NCI-H510A treated with DMSO at 0.1 percent for 48 hours (cell line): ENCODE results near the gene SLC1A3.
"Not testable (repeated sequence)": the region's sequence is repeated elsewhere in the genome, so short reads cannot be mapped to it uniquely, and the experiment has no call there.

Source experiments
- DNase-seq: peaks from one replicate; lab custom pipeline; 2025; lab: John Stamatoyannopoulos, UW

The SLC1A3 gene

DNA sequence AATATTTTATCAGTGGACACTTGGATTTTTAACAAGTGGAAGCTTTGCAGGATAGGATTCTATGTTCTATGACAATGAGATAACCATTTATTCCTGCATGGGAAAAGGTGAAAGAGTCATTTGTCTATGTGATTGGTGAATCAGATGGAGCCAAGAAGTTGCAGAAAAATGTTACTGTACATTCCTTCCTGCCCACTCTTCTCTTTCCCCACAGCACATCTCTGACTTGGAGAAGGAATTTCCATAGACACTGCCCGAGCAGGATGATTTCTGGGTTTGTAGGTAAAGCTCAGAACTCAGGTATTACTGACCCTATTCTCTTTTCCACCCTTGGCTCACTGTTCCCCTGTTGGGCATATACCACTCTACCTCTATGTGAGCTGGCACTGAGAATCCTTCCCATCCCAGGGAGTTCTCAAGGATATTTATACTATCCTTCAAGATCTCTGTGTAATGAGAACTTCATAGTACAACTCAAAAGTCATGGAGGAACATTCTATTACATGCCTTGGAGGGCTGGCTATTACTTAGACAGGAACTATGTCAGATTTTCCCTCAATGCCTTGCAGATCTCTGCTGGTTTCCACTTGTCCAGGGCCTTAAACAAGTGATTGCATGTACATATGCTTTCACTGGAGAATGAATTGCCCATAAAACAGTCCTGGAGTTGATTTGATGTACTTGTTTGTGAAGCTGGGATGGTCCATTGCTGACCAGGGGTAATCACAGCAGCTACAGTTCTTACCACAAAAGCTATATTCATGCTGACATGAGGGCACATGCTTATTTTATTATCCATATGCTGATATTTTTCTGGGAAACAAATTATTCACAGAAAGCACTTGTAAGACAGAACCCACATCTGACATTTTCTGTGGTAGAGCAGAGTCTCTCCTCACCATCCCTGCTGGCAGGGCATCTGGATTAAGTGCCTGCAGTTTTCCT is 24.1 kb downstream of the SLC1A3 start:
- no peak for DNase-seq

DNA sequence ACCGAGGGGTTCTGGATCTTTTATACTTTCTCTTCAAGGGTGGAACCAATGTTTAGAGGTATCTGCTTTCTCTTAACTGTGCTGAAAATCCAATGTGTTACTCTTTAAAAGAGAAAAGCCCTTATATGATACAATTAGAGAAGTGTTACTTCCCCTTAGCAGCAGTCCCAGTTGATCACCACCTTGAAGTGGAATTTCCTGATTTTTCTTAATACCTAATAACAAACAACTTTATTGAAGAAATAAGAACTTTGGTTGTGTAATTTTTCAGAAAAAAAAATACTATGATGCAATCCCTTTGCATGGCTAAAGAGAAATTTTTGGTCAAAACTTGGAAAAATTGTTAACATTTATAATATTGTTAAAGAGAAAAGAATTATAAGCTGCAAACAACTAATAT is 24.7 kb downstream of the SLC1A3 start:
- DNase-seq = no peak

DNA sequence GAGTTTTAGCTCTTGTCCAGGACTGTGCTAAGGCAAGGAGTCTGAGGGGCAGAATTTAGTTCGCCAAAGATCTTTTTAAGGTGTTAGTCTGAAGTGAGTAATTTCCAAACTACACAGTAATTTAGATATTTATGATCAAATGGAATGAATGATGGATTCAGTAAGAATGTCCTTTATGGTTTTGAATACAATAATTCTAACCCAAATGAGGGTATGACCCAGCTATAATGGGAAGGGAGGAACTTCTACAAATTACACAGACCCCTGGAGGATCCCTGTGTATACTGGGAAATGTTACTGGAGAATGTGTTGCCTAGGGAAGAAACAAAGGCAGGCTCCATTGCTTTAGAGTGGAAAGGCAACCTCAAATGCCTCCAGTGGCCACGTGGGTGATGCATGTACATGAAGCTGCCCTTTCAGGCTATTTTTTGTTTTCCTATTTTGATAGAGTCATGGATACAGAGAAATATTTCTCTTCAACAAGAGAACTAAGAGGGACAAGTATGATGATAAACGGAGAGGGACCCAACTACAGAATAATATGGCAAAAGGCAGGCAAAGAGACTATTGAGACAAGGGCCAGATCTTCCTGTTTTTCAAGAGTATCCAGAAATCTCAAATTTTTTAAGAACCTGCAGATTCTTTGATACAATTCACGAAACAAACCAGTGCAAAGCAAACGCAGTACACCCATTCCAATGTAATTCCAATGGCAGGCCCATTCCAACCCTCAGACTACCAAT is 25.4 kb downstream of the SLC1A3 start:
- DNase-seq = no peak

DNA sequence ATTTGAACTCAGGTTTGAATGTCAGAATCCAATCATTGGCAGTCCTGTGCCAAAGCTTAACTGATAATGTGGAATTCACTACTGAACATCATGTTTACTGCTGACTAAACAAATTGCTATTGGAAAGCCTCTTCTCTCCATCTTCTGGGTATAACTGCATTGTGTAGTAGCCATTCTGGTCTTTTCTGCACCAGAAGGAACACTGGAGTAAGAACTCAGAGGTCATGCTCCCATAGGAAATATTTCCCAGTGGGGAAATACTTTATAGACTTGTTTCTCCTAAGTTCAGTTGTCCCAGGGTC is 25.9 kb downstream of the SLC1A3 start:
- no peak for DNase-seq

DNA sequence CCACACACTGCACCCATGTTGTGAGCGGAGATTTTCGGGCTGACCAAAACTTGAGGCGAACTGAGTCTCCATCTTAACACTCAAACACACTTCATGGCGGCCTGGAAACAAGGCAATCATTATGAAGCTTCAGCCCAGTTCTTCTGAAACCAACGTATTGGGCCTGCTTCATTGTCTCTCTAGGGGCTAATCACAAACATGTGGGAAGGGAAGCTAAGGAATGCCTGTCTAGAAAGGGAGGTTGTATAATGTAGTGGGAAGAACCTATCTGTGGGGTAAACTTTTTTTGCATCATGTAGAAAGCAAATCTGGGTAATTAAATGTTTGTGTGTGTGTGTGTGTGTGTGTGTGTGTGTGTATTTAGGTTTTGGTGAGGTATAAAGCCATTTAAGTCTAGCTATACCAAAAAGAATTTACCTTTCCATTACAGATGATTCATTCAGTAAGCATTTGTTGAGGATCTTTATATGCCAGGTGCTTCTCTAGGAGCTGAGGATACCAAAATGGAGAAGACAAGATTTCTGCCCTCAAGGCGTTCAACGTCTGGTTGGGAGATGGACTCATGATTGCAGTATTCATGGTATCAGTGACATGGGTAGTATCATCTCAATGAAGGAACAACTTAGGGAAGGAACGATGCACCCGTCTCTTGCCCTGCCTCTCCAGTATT is 29.4 kb downstream of the SLC1A3 start:
- DNase-seq = no peak

DNA sequence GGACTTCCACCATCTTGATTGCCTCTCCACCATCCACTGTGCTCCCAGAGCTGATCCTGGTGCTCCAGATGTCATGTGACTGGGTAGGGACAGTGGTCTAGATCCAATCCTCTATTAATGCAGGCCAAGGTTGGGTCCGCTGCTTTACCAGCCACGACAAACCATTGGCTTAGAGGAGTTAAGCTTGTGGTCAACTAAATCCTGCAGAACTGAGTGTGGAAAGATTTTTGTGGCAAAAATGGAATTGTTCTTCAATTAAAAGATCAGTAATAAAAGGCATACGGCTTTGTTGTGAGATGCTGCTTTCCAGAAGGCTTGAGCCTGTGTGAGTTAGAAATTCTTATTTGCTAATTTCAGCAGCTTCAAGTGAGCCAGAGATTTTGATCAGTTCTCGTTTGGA is 30.7 kb downstream of the SLC1A3 start:
- no peak for DNase-seq

DNA sequence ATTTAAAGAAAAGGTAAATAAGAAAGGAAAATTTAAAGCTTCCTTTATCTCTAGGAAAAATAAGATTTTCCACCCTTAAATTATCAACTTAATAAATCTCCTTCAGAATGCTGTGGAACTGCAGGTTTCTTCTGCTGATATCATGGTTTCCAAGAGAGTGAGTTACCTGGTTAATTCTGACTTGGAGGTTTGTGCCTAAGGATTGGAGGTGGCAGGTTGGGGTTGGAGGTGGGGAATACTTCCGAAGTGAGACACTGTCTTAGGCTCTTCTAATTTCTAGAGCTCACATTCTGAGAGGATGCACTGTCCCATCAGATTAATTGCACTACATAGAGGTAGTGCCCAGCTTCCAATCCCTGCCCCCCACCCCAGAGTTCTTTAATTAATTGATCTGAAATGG is 31.1 kb downstream of the SLC1A3 start:
- no peak for DNase-seq

DNA sequence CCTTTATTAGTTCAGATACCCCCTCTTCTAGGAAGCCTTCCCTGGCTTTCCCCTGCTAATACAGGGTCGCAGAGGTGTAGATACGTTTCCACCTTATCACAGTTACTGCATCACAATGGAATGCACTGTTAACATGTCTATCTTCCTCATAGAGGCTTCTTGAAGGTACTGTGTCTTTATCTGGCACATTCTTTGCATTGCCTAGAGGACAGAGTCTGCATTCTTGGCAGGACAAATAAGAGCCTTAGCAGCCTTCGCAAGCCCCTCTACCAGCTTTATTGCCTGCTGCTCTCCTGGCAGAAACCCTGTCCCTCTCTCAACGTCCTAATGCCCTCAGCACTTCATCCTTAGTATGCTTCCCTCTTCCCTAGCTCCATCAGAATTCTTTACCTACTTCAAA is 31.6 kb downstream of the SLC1A3 start:
- no peak for DNase-seq

DNA sequence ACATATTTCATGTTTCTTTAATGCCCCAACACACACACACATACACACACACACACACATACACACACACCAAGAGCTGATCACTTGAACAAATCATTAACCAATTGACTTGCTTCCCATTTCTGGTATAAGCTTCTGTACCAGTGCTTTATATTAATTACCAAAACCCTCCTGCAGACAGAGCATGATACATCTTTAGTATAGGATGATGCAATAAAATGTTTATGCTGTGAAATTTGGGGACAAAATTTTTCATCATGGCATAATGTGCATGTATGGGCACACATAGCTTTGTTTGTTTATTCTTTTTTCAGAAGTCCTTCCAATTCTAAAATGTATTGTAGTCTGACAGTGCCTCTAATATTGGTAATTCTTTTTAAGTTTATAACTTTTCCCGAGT is 34.5 kb downstream of the SLC1A3 start:
- no peak for DNase-seq

DNA sequence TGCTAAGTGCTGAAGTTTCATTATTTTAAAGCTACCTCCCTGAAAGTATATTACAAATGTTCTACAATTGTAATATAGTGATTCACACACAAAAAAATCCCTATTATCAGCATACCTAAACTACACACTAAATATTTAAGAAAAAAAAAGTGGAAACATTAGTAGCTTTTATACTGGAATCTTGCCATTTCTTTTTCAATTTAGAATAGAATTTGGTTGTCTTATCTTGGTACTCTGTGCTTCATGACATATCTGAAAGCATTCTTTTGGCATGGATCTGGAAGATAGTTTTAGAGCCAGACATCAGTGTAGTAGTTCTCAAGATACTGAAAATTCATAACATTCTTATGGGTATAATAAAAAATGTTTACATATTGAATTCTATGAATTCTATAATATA is 35.0 kb downstream of the SLC1A3 start:
- no peak for DNase-seq

DNA sequence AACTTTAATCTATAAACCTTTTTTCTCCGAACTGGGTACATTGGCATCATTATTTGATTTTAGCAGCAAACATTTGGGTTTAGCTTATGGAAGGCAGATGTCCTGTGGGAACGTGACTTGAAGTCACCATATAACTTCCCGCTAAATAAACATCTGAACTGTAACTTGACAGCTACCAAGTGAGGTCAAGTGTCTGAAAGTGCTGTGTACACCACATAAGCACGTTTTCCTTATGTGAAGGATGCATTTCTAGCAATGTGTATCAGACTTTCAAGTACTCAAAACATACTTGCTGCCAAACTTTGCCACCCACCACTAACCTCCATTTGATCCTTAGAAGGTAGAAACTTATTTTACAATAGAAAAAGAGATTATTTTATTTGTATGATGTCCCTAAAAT is 35.7 kb downstream of the SLC1A3 start:
- DNase-seq = no peak

DNA sequence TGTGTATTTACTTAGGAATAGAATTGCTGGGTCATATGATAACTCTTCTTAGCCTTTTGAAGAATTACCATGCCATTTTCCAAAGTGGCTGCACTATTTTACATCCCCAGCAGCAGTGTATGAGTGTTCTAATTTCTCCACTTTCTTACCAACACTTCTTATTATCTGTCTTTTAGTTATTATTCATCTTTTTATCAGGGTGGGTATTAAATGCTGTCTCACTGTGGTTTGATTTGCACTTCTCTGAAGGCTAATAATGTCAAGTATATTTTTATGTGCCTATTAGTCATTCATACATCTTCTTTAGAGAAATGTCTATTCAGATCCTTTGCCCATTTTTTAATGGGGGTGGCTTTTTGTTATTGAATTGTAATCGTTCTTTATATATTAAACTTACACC is 36.8 kb downstream of the SLC1A3 start:
- no peak for DNase-seq

DNA sequence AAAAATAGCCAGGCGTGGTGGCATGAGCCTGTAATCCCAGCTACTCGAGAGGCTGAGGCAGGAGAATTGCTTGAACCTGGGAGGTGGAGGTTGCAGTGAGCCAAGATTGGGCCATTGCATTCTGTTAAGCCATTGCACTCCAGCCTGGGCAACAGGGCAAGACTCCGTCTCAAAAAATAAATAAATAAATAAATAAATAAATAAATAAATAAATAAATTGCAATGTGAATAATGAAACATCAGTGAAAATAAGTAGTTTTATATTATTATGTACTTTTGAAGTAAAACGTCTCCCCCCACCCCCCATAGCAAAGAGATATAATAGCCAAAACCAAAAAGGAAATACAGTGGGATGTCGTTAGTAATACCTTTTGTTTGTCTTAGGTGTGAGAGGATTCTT is 37.4 kb downstream of the SLC1A3 start:
- DNase-seq = not testable (repeated sequence)

DNA sequence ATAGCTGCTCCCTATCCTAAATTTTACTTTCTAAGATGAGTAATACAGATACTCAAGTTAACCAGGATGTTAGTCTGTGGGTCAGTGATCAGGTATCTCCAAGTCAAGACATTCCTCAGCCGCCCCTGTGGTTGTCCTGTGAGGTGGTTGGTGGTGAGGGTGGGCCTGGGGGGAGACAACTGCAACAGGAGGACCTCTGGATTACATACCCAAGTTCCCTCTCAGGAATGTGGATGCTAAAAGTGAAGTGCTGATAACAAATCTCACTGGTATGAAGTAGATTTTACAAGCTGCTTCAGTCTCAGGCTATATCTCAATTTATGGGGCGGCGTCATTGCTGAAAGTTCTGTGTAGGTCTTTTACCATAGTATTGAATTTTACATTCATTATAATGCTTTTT is 38.3 kb downstream of the SLC1A3 start:
- DNase-seq = no peak

DNA sequence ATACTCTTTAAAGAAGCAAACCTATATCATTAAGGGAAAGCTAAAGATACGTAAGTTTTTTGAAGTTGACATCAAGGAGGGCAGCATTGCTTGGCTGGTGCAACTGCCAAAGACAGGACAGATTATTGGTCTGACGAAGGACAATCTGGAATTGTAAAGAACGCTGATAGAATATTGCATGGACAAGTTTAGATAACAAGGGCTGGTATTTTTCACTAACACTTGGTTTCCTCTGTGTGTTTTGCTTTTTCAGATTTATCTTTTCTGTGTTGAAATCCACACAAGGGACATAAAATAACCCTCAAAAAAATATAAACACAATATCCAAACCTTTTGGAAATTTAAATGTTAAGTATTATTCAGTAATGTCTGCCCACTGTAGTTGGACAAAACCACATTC is 39.7 kb downstream of the SLC1A3 start:
- DNase-seq = no peak

DNA sequence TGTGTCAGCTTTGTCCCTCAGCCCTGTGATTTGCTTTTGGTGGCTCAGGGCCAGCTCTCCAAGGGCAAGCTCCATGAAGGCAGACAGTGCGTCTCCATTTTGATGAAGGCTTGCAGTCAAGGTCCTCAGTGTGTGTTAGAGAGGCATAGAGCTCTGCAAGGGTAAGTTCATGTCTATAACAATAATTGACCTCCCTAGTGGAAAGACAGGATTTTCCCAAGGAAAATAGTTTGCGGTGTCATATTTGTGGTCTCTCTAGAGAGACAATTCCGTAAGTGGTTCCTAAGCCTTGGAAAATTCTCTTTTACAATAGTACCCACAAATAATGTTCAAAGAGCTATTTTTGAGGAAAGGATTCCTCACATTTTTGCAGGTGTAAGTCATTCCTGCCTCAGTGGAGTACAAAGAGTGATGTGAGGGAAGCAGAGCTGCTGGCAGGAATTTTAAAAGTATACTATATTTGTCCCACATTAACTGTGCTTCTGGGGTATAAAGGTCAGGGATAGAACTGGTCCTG is 40.2 kb downstream of the SLC1A3 start:
- DNase-seq = no peak

DNA sequence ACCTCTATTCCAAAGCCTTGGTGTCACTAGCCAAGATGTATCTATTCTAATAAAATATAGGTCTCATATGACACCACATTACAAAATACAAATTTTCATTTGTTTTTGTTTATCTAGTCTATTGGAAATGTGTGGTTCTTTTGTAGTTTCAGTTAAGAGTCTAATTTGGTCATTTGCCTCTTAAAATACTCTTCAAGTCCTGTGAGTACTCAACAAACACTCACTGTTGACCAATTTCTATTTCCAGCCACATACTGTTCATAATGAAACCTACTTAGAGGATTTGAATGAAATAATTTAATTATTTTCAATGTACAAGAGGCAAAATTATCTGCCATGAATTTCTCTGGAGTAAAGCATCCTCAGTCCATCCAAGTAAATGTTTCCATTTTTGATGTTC is 40.6 kb downstream of the SLC1A3 start:
- no peak for DNase-seq

DNA sequence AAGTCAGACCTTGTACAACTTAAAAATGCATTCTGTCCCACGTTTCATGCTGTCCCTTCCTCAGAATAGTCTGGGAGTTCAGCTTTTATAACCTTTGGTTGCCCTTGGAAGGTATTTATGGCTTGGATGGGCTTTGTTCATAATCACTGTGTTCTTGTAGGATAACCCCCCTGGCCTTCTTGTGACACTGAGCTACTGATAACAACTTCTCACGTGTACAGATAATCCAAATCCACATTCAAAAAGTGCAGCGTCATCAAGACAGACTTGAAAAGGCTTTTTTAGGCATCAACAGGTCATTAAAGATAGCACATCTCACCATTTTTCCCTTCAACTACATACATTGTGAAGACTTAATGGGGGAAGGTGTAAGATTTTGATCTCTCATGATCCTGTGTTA is 42.0 kb downstream of the SLC1A3 start:
- no peak for DNase-seq

DNA sequence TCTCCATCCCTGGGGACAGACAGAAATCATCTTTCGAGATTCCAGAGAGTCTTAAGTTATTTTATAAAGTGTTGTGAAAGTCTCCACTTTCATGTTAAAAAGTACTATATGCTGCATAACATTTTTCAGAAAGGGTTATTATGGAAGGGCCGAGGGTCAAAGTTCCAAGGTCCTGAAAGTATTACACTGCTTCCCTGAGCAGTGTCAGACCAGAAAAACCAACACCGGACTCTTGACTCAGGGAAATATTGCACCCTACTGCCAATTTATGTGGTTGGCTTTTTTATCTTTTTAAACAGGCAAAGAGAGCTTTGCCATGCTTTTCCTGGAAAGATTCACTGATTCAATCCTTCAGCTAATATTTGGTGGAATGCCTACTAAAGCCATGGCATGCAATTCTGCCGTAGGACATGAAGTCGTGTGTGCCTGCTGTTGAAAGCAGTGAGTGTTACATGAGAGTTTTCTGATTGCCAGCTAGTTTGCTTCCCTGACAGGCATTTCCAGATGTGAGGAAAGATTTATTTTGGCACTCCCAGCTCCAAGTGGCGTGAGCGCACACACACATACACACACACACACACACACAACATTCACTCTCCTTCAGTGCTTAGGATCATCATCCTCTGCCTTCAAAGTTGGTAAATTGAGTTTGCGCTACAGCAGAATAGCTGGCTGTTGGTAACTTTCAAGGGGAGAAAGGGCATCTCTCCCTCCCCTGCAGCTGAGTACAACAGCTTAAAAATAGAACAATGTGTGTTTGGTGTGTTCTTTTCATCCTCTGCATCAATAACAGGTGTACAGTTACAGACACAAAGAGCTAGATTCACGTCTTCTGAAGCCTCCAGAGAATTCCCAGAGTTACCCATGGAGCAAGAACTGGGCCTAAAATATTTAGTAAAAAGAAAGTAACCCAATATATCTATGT is 45.6 kb downstream of the SLC1A3 start:
- no peak for DNase-seq

DNA sequence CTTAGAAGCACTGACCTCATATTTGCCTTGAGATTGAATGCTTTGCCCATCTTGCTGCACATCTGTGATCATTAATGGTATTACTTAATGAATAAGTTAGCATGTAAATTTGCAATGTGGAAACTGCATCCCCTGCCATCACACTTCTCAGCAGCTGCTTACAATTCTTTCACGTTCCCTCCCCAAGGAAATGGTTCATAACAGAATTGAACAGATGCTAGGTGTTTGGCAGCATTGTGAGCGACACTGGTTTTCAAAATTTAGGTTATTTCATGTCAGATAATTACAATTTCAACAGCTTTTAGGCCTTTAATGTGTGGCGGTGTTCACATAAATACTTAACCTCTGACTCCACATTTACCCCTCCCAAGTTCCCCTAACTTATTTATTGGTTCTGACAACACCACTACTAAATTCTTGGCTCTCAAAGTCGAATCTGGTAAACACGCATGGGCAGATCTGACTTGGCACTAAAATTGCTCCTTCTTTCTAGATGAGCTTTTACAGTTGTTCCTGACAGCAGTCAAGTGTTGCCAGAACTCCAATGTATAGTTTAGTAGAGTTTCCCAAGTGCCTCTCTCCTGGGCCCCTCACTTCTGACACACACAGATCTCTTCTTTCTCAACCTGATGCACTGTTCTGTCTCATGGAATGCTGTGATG is 46.8 kb downstream of the SLC1A3 start:
- DNase-seq = no peak

DNA sequence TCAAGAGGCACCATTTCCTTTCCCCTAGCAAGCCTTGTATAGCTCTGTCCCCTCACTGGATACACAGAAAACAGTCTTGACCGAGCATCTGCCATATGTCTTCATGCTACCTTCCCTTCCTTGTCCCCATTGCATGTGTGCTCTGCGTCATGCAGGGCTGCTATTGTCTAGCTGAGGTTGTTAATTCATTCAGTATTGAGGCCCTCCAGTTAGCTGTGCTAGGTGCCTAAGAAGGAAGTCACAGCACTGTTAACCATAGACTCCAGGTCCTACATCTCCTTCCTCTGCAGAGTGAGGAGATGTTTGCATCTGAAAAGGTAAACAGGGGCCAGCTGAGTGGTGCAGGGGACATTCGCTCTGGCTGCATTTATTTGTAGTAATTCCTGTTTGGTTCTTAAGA is 48.2 kb downstream of the SLC1A3 start:
- DNase-seq = no peak
